Right ventricle myocardium superior (tissue), 1 donor: Measurements from ENCODE around the gene TOM1L2. TPM values are rescaled to one million over a fixed set of nuclear protein-coding genes. Genes with fewer than 3 reads are reported as not detected.
"Not testable (repeated sequence)": the region's sequence is repeated elsewhere in the genome, so short reads cannot be mapped to it uniquely, and the experiment has no call there.

Experiments used
- ATAC-seq: fragments of 200-7000 bp; cut with Tn5 transposase; one replicate; pipeline ENCODE4 v1.9.1; 2020; ENCODE audit warnings: mild to moderate bottlenecking; ENCODE audit not compliant: poor library complexity
- DNase-seq: peaks from one replicate; pipeline ENCODE4 v3.0.0-alpha.2; 2020
- intact Hi-C: fragments of 100-400 bp; cut with DNase I; formaldehyde crosslinking; loops from one replicate; pipeline ENCODE4 v1.11.2; 2022
- total RNA-seq: library from RNA; stranded (reverse); fragmentation: NEBNext Ultra II Directional; extraction: Animal tissue kit (Norgen Biotek cat#: 25700); gene quantifications from one replicate; pipeline ENCODE4 v1.2.1, GENCODE V29; 2021
- donor health status: DM: no; HTN: yes; CAD: no; lungs with severe emphysema.

Gene TOM1L2
- total RNA-seq, 1 donor from 2014 or later = 253 TPM

DNA sequence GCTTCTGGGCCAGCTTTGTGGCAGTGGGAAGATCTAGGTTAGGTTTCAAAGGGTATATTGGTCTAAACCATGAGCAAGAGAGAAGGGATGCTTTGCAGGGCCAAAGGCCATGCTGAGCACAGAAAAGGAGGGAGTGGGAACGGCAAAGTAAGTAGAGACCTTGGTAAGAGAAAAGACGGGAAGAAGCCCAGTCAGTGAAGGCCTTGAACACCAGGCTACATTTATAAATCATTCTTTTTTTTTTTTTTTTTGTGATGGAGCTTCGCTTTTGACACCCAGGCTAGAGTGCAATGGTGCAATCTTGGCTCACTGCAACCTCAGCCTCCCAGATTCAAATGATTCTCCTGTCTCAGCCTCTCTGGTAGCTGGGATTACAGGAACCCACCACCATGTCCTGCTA, 18.1 kb downstream of the TOM1L2 start:
- intact Hi-C loops = no loop called here
- ATAC-seq (no peak), DNase-seq (no peak)

DNA sequence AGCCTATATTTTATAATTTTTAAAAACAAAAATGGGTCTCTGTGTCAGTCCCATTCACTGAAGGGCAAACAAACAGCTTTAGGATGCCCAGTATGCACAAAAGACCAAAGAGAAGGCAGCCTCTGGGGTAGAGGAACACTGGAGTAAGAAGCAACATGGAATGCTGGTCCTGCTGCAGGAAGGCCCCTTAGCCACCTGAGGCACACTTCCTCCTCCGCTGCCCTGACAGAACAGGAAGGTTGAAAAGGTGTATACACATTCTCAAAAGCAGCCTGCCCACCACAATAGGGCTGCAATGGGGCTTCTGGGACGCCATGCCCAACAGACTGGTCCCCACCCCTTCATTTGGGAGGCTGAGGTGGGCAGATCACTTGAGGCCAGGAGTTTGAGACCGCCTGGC, 19.5 kb downstream of the TOM1L2 start:
- DNase-seq = no peak
- ATAC-seq = no peak
- intact Hi-C loops = no loop called here

DNA sequence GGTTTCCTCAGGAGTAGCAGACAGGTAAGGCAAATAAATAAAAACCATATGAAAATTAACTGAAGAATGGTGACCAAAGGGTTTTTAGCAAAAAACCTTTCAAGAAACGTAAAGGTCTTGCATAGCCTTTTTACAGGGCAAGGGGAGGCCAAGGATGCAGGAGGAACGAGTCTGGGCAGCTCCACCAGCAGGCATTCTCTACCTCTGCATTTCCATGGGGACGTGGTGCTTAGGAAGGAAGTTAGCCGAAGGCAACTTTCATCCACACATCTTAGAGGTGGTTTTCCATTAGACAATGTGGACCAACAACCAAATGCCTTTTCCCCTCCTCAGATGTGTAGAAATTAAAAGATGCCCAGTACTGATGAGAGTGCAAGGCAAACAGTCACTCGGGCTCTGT, 20.7 kb downstream of the TOM1L2 start:
- ATAC-seq (no peak), DNase-seq (no peak)
- intact Hi-C loops = no loop called here

DNA sequence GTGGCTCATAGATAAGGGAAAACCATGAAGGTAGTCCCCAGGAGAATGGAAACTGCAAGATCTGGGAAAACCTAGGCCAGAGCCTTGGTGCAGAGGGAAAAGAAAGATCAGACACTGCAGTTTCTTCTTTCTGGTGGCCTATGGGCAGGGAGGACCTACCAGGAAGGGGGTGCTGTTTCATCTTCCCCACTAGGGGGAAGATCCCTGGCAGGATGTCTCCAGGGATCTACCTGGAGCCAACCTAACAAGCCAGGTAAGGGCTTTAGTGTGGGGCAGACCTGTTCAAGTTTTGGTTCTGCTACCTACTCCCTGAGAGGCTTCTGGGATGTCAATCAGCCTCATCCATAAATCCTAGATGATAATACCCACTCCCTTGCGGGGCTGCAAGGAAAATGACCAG, 21.4 kb downstream of the TOM1L2 start:
- intact Hi-C loops = no loop called here
- DNase-seq (no peak), ATAC-seq (no peak)

DNA sequence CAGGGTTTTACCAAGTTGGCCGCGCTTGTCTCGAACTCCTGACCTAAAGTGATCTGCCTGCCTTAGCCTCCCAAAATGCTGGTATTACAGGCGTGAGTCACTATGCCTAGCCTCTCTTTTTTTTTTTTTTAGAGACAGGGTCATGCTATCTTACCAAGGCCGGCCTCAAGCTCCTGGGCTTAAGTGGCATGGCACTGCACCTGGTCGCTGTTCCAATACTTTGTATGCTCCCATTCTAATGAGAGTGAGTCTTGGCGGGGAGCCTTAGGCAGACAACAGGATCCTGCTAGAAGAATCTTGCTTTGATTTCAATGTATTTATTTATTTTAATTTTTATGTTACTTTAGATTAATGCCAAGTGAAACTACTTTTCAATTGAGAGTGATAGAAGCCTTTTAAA, 21.9 kb downstream of the TOM1L2 start:
- ATAC-seq (no peak), DNase-seq (no peak)
- intact Hi-C loops = no loop called here

DNA sequence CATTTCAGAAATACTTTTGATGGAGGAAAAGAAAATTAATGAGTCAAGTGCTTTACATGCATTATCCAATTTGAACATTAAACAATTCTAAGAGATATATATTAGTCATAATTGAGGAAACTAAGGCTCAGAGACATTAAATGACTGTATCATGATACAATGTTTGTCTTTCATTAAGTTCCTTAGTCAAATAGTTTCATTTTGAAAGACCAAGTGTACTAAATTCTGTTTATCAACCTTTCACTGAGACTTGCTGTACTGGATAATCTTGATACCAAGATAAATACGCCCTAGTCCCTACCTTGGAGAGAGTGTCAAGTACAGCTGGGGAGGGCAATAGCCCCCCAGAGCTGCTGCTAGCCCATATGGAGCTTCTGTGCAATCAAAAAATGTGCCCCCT, 24.2 kb downstream of the TOM1L2 start:
- intact Hi-C loops = no loop called here
- ATAC-seq (no peak), DNase-seq (no peak)

DNA sequence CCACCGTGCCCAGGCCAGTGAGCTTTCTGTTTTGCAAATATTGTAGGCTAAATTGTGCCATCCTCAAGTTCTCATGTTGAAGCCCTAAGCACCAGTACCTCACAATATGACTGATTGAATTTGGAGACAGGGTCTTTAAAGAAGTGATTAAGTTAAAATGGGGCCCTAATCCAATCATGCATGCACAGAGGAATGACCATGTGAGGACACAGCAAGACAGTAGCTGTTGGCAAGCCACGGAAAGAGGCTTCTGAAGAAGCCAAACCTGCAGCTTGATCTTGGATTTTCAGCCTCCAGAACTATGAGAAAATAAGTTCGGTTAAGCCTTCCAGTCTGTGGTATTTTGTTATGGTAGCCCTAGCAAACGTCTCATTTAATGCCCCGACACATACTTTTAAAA, 24.9 kb downstream of the TOM1L2 start:
- no peak for ATAC-seq
- intact Hi-C loops = no loop called here
- no peak for DNase-seq

DNA sequence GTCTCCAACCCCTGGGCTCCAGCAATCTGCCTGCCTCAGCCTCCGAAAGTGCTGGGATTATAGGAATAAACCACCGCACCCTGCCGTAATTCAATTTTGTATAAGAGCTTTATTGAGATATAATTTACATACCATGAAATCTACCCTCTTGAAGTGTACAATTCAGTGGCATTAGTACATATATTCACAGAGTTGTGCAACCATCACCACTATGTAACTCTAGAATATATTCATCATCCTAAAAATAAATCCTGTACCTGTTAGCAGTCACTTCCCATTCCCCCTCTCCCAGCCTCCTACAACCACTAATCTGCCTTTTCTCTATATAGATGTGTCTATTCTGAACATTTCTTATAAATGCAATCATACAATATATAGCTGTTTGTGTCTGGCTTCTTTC, 26.1 kb downstream of the TOM1L2 start:
- intact Hi-C loops = no loop called here
- ATAC-seq = no peak
- DNase-seq = no peak

DNA sequence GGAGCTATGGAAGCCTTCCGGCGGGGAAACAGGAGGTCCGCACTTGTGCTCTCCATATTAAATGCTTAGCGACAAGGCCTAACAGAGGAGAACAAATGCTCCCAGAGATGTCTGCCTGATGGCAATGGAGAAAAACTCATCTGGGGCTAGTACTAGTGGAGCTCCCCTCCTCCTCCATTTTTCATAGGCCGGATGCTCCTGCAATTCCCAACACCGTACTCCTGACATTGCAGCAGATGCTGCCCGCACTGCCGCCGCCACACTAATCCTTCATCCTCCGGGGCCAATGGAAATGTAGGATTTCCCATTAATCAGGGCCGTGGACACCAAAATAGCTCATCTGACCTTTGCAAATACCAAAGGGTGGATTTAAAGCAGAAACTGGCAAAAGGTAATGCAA, 27.5 kb downstream of the TOM1L2 start:
- ATAC-seq (no peak), DNase-seq (no peak)
- intact Hi-C loops = no loop called here

DNA sequence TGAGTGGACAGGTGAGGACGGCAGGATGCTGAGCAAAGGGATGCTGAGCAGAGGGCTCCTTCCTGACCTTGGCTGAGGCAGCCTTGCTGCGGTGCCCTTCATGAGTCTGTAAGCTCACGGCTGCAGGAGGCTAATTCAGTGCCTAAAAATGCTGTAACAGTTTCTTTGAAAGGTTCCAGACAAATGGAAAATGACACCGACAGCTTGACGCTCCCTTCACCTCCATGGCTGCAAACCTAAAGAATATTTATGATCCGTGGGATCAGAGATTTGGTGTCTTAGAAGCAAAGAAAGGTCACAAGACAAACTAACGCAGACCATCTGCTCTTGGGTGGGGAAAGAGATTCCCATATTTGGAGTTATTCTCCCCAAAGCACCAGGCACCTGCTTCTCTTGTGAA, 28.0 kb downstream of the TOM1L2 start:
- DNase-seq (no peak), ATAC-seq (peak; percentile 21)
- intact Hi-C loops = no loop called here

DNA sequence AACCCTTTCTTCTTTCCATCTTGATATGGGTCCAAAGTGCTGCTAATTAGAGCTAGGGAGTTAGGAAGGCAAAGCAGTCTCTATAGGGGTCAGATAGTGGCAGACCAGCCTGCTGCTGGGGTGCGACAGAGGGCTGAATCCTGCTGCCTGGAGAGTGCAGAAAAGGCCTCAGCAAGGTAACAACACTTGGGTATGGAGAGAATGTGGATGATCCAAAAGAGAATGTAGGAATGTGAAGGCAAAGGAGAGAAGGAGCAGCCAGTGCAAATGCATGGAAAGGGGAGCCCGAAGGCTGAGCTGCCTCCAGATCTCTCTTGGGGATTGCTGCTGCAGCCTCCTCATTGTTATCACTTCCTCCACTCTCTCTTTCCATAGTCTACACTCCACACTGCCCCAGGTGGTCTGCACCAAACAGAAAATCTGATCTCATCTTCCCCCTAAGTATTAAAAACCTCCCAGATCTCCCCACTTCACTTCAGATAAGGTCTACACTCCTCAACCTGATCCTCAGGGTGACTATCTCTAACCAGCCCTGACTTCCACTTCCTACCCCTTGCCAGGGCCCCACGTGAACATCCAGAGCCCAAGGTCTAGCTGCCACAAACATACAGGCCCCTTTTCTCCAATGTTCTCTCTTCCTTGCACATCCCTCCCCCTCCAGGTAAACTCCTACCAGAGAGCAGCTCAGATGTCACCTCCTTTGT, 28.8 kb downstream of the TOM1L2 start:
- no peak for ATAC-seq
- no peak for DNase-seq
- intact Hi-C loops = no loop called here

DNA sequence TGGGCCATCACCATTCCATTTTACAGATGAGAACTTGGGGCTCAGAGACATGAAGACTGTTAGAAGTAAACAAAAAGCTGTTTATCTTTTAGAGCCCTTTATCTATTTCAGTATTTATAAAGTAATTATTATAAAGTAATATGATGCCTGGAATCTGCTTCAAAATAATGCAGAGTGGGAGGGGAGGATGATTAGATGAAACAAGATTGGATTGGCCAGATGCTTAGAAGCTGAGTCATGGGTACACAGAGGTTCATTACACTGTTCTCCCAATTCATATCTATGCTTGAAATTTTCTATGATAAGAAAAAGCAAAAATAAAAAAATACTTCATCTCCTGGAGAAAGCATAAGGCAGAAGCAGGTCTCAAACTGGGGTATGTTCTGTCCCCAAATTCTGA, 29.4 kb downstream of the TOM1L2 start:
- DNase-seq (no peak), ATAC-seq (no peak)
- intact Hi-C loops = no loop called here

DNA sequence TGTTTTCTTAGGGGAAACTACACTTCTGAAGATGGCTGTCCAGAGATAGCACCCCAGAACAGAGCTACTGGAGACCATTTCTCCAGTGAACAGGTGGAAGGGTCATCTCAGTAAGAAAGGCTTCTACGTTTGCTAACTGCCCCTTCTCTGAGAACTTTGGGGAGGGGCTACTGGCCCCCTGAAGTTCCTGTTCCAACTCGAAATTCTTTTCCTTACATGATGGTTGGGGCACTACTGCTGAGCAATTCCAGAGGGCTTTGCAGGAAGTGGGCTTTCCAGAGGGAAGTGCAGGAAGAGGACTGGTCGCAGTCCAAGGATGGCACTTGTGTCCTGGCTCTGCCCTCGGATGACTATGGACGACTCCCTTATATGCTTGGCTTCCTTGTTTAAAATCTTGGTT, 31.2 kb downstream of the TOM1L2 start:
- ATAC-seq (no peak), DNase-seq (no peak)
- intact Hi-C loops = no loop called here

DNA sequence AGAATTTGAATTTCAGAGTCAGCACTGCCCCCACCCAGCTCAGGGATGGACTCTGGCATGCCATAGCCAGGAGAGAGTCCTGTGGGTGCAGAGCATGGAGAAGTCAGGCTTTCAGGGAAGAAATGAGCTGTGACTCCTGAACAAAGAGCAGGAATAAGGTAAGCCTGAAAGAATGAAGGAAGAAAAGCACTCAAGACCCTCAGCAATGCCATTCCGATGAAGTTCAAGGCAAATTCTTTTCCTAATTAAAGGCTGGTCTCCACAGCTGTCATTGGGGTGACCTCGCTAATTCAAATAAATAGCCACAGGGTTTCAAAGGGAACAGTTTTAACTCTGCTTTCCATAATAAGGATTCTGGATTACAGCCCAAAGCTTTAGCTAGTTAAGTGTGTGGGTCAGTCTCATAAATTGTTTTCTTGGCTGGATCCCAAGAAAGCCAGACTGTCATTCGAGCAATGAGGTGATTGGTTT, 31.7 kb downstream of the TOM1L2 start:
- intact Hi-C loops = no loop called here
- ATAC-seq = no peak
- DNase-seq = no peak

DNA sequence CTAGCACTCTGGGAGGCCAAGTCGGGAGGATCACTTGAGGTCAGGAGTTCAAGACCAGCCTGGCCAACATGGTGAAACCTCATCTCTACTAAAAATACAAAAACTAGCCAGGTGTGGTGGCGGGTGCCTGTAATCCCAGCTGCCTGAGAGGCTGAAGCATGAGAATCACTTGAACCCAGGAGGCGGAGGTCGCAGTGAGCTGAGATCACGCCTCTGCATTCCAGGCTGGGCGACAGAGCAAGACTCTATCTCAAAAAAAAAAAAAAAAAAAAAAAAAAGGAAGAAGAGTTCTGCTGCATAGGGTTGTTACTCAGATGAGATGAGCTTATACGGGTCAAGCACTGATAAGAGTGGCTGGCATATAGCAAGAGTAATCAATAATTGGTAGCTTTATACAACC, 32.3 kb downstream of the TOM1L2 start:
- intact Hi-C loops, DNase-seq, ATAC-seq: not testable (repeated sequence)

DNA sequence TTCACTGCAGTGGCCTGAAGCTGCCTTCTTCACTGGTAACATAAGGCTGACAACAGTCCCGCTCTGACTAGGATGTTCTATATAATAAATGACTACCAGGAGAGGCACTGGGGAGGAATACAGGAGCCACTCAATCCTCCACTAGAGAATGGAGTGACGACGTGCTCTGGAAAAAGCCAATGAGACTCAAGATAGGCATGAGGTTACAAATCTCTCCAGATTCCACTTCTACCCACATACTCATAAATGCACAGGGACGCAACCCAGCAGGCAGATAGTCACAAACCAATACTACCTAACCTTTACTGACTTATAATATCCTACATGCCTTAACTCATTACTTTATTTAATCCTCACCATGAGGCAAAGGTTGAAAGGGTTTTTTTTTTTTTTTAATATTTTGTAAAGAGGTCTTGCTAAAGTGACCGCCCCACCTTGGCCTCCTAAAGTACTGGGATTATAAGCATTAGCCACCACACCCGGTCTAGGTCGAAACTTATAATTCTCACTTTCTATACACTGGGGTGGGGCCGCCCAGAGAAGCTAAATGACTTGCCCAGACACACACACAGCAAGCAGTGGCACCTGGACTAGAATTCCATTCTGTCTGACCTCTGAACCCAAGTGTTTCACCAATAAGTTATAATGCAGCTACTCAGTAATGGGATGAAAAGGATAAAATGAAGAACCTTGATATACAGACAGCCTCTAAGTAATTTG, 33.7 kb downstream of the TOM1L2 start:
- intact Hi-C loops = no loop called here
- DNase-seq (no peak), ATAC-seq (no peak)

DNA sequence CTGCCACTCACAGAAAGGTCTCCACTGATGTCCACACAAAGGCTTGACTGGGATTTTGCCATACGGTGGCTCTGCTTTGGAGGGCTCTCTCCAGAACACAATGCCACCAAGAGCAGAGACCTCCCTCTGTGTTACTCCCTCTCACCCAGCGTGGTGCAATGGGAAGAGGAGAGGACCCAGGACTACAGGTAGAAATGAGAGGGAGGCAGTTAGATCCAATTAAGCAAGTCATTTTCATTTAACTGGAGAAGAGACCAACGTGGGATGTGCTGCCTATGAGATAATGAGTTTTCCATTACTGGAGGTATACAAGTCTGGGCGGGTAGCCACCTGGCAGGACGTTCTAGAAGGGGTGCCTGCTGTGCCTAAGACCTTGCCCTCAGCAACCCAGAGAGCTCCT, 34.2 kb downstream of the TOM1L2 start:
- intact Hi-C loops = no loop called here
- no peak for ATAC-seq
- no peak for DNase-seq

DNA sequence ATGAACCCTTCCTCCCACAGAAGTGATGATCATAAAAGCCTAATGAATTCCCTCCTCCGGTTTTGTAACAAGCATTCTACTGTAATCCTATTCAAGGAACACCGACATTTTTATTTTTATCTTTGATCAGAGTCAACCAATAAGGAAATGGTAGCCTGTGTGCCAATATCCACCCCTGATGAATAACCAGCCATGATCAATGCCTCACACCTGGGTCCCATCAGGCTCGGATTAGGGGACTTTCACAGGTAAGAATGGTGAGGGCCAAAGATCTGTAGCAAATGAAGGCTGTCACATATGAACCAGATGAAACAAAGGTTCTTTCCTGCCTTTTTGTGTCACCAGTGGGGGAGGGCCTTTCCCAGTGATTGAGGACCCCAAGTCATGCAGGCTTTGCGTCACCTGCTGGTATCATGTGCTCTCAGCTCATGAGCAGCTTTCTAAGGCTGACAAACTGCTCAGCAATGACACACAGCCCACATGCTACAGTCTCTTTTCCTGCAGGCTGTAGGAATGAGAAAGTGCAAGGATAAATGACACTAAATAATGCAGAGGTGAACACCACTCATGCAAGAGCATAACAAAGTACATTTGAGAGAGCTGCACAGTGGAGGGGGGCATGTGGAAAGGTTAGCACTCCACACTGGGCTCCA, 34.9 kb downstream of the TOM1L2 start:
- no peak for ATAC-seq
- intact Hi-C loops = no loop called here
- no peak for DNase-seq

DNA sequence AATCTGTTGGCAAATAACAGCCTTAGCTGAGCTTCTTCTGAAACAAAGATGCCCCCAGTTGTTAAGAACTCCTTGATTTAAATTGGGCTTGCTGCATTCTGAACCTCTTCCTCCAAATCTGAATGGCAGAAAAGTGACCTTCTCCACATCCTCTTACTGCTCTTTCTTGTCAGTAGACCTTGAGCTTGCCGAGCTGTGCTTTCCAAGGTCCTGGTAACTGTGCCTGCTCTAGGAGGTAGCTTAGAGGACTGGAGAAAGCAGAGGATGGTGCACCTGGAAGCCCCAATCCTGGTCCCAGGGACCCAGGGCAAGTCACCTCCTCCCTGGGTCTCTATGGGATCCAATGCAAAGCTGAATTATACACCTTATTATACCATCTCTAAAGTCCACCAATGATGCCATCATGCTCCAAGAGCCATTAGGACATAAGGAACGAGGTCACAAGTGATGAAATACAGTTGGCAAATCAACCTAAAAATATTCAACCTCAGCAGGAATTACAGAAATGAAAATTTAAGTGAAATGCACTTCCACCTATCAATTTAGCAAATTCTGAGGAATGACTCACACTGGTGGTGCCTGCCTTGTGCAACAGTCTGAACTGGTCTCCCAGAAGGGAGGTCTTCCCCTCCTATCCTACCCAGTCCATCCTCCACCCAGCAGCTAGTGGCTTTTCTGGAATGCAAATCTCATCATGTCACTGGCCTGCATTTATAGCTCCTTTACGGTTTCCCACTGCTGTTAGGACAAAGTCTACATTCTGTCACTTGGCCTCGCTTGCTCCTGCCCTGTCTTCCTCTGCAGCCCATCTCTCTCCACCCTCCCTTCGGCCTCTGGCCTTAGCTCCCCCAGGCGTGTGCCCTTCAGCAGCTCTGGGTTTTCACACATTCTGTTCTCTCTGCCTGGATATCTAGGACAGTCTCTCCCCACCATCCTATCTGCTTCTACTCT, 36.6 kb downstream of the TOM1L2 start:
- intact Hi-C loops = no loop called here
- ATAC-seq (peak; percentile 42), DNase-seq (no peak)
